Caco-2 (cell line): ENCODE data around the gene BANP. TPM values are rescaled to one million over a fixed set of nuclear protein-coding genes. Genes with fewer than 3 reads are reported as not detected.
"Not testable (repeated sequence)": the region's sequence is repeated elsewhere in the genome, so short reads cannot be mapped to it uniquely, and the experiment has no call there.

Experiments used
- BruUV-seq: library from RNA; stranded (reverse); fragments of 400-500 nt; replicated peaks from 2 replicates; lab custom pipeline; 2021; lab: Mats Ljungman, UMichigan
- CTCF ChIA-PET: fragments of 300-600 bp; sonication (Branson Sonifier 250); formaldehyde crosslinking; loops from one replicate; lab custom pipeline; 2022; ENCODE audit warnings: antibody characterized with exemption; lab: Charles Lee
- POLR2A ChIA-PET: fragments of 300-600 bp; sonication (Branson Sonifier 250); formaldehyde crosslinking; loops from one replicate; lab custom pipeline; 2022; ENCODE audit warnings: antibody characterized with exemption; lab: Charles Lee
- DNase-seq, 2 experiments: peaks; one replicate each; pipeline versions ENCODE4 v3.0.0 to v3.0.0-alpha.2; 2020 to 2022
- H3K27me3 ChIP-seq: replicated peaks from 2 replicates; pipeline ENCODE4 v1.6.0; 2011; ENCODE audit warnings: low read length; ENCODE audit not compliant: control insufficient read depth, insufficient read depth
- H3K36me3 ChIP-seq: 2 replicates; pipeline ENCODE4 v1.5.1; 2011; ENCODE audit warnings: low read length; ENCODE audit not compliant: control insufficient read depth, insufficient read depth
- H3K4me1 ChIP-seq: fragments of 250-450 bp; sonication (Bioruptor Pico); 2 replicates; pipeline ENCODE4 v1.5.1; 2020; ENCODE audit warnings: mild to moderate bottlenecking
- H3K4me3 ChIP-seq: 2 replicates; pipeline ENCODE4 v1.5.1; 2011; ENCODE audit warnings: low read depth, mild to moderate bottlenecking, control low read depth, low read length
- H3K9me3 ChIP-seq: fragments of 250-450 bp; sonication (Bioruptor Pico); 2 replicates; pipeline ENCODE4 v1.5.1; 2020; ENCODE audit warnings: mild to moderate bottlenecking, moderate library complexity
- H3K27ac Mint-ChIP-seq: one replicate; pipeline ENCODE4 v1.8.0; 2022; ENCODE audit warnings: mixed read lengths; ENCODE audit not compliant: unreplicated experiment
- H3K27me3 Mint-ChIP-seq: one replicate; pipeline ENCODE4 v1.8.0; 2022; ENCODE audit warnings: mixed read lengths; ENCODE audit not compliant: insufficient read depth, unreplicated experiment
- H3K36me3 Mint-ChIP-seq: one replicate; pipeline ENCODE4 v1.8.0; 2022; ENCODE audit warnings: mild to moderate bottlenecking, mixed read lengths; ENCODE audit not compliant: insufficient read depth, unreplicated experiment
- H3K4me1 Mint-ChIP-seq: one replicate; pipeline ENCODE4 v1.8.0; 2022; ENCODE audit warnings: low read depth, mixed read lengths; ENCODE audit not compliant: unreplicated experiment
- H3K4me3 Mint-ChIP-seq: one replicate; pipeline ENCODE4 v1.8.0; 2022; ENCODE audit warnings: mild to moderate bottlenecking, moderate library complexity, mixed read lengths; ENCODE audit not compliant: unreplicated experiment
- H3K9me3 Mint-ChIP-seq: one replicate; pipeline ENCODE4 v1.8.0; 2022; ENCODE audit warnings: mixed read lengths; ENCODE audit not compliant: unreplicated experiment
- intact Hi-C: fragments of 100-400 bp; cut with micrococcal nuclease; formaldehyde crosslinking; loops from one replicate; pipeline ENCODE4 v1.10.0; 2022; ENCODE audit not compliant: unreplicated experiment
- total RNA-seq: library from RNA; stranded (reverse); gene quantifications from 2 replicates; pipeline ENCODE4 v1.2.3, GENCODE V29; 2022

Gene BANP
- total RNA-seq, 1 experiment from 2014 or later = 44.4 TPM

DNA sequence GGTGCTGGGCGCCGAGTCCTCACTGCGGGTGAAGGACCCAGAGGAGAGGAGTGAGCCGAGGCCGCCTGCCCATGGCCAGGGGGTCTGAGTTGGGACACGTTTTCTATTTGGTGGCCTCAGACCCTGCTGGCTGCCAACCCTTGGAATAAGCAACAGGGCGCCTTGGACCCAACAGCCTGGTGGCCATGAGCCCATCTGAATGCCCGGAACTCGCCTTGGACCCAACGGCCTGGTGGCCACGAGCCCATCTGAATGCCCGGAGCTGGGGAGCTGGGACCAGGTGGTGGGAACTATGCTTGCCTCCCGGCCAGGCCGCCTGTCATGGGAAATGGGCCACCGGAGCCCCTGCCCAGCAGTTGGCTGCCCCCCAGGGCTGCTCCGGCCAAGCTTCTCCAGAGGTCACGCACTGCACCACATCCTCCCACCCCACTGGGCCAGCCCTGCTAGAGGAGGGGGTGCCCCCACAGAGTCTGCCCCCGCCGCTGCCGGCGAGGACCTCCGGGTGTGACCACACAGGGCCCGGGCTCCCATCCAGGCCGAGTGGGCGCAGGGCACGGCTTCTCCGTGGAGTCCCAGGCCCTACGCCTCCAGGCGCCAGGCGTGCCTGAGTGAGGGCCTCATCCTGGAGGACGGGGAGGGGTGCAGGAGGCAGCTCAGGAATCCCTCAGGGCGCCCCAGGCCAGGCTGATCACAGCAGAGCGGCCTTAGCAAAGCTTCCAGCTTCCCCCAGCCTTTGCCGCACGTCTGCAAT is 140.2 kb downstream of the BANP start:
- CTCF ChIA-PET, H3K27me3 Mint-ChIP-seq, H3K4me1 ChIP-seq, DNase-seq, H3K27ac Mint-ChIP-seq, H3K4me1 Mint-ChIP-seq, H3K36me3 ChIP-seq, H3K4me3 Mint-ChIP-seq, BruUV-seq, intact Hi-C loops, H3K4me3 ChIP-seq, H3K9me3 ChIP-seq, H3K27me3 ChIP-seq, POLR2A ChIA-PET, H3K36me3 Mint-ChIP-seq, H3K9me3 Mint-ChIP-seq: not testable (repeated sequence)

DNA sequence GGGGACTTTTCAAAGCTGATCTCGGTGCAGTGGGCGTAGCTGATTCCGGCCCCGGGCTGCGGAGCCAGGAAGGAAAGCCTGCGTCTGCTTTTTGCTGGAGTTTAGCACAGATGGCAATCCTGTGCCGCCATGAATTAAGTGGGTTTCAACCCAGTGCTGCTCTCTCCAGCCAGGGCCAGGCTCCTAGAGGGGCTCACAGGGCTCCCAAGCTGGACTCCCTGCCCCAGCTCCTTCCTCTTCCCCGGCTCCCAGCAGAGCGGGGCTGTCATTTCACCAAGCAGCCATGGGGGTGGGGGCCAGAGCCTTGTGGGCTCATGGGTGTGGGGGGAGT is 140.7 kb downstream of the BANP start:
- H3K27ac Mint-ChIP-seq, H3K4me1 ChIP-seq, H3K36me3 Mint-ChIP-seq, DNase-seq, CTCF ChIA-PET, BruUV-seq, H3K27me3 Mint-ChIP-seq, H3K36me3 ChIP-seq, POLR2A ChIA-PET, H3K4me3 ChIP-seq, H3K9me3 ChIP-seq, H3K4me1 Mint-ChIP-seq, H3K27me3 ChIP-seq, H3K4me3 Mint-ChIP-seq, intact Hi-C loops, H3K9me3 Mint-ChIP-seq: not testable (repeated sequence)

DNA sequence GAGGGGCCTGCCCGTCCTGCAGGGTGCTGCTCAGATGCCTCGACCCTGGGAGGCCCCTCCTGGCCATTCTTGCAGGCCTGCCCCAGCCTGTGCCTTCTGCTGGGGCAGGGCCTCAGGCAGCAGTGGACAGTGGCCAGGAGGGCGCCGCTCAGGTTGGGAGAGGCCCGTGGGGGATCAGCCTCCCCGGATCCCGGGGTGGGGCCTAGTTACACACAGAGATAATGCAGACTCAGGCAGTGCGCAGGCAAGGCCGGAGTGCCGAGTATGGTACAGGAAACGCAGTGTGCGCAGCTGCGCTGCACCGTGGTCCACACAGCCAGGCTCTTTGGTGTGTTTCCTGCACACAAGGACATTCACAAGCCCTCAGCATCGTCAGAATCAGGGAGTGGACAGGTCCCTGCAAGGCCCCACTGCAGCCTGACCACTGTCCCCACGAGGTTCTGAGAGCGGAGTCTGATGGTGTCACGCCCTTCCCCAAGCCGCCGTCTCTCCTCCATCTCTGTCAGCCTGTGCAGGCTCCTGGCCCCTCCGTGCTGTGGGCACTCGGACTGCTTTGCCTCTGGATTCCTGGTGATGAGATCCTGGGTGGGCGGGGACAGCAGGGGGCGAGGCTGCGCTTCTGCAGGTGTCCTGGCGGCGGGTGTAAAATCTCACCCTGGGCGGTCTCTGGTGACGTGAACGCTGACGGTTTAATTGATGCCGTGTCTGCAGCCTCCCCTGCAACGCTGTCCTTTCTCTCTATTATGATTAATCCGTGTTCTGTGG is 141.7 kb downstream of the BANP start:
- H3K9me3 Mint-ChIP-seq, H3K27me3 Mint-ChIP-seq, H3K4me3 ChIP-seq, BruUV-seq, H3K36me3 ChIP-seq, POLR2A ChIA-PET, H3K4me1 ChIP-seq, H3K27ac Mint-ChIP-seq, H3K9me3 ChIP-seq, H3K36me3 Mint-ChIP-seq, H3K27me3 ChIP-seq, DNase-seq, CTCF ChIA-PET, H3K4me1 Mint-ChIP-seq, H3K4me3 Mint-ChIP-seq, intact Hi-C loops: not testable (repeated sequence)

DNA sequence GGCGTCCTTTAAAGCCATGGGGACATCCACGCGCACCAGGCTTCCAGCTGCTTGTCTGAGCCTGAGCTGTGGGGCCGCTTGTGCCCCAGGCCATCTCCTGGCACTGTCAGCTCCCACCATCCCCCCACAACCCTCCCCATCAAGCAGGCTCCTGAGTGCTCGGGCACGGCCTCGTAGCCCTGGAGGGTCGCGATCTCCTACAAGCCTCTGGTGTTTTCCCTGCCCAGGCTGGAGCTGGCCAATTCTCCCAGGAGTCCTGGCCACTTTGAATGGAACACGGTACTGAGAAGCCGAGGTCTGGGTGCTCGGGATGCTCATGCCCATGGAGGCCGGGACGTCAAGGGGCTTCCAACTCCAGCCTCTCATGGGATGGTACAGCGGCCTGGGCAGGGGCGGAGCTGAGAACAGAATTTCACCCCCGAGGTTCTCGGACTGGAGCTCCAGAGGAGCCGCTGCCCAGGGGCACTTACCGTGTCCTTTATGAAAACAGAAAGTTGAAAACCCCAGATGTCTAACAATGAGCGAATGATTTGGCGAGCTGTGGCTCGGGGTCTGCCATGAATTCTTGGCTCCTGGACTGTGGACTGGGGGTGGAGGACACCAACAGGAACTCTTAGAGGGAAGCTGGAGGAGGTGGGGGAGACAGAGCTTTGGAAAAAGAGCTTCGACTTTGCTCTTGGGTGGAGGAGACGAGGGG is 142.5 kb downstream of the BANP start:
- H3K4me3 ChIP-seq, H3K36me3 Mint-ChIP-seq, POLR2A ChIA-PET, H3K9me3 ChIP-seq, H3K36me3 ChIP-seq, H3K27me3 Mint-ChIP-seq, H3K27ac Mint-ChIP-seq, H3K4me3 Mint-ChIP-seq, H3K9me3 Mint-ChIP-seq, intact Hi-C loops, H3K4me1 Mint-ChIP-seq, H3K27me3 ChIP-seq, BruUV-seq, H3K4me1 ChIP-seq, CTCF ChIA-PET, DNase-seq: not testable (repeated sequence)

DNA sequence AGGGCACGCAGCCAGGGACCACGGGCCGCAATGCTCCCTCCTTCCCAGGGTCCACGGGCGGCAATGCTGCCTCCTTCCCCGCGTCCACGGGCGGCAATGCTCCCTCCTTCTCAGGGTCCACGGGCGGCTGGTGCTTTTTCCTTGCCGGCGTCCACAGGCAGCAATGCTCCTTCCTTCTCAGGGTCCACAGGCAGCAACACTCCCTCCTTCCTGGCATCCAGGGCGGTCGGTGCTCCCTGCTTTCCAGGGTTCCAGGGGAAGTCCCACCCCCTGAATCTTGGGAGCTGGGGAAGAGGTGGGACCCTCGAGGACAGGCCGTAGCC is 143.0 kb downstream of the BANP start:
- BruUV-seq, H3K4me1 Mint-ChIP-seq, H3K4me1 ChIP-seq, DNase-seq, H3K4me3 Mint-ChIP-seq, H3K9me3 Mint-ChIP-seq, H3K36me3 ChIP-seq, H3K27ac Mint-ChIP-seq, H3K27me3 ChIP-seq, CTCF ChIA-PET, H3K4me3 ChIP-seq, H3K27me3 Mint-ChIP-seq, H3K9me3 ChIP-seq, H3K36me3 Mint-ChIP-seq, POLR2A ChIA-PET, intact Hi-C loops: not testable (repeated sequence)

DNA sequence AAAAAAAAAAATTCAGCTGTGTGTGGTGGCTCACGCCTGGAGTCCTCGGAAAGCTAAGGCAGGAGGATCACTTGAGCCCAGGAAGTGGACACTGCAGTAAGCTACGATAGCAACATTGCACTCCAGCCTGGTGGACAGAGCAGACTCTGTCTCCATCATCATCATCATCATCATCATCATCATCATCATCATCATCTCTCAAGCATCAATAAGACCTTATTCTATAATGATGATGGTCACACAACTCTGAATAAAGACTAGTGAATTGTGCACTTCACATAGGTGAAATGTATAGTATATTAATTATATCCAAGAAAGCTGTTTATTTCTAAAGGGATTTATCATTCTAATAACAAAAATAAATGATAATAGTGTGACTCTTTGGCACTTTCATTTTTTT is 143.7 kb downstream of the BANP start:
- DNase-seq, H3K27ac Mint-ChIP-seq, H3K4me1 Mint-ChIP-seq, H3K4me1 ChIP-seq, H3K27me3 ChIP-seq, H3K4me3 ChIP-seq, H3K4me3 Mint-ChIP-seq, H3K27me3 Mint-ChIP-seq, CTCF ChIA-PET, BruUV-seq, H3K9me3 Mint-ChIP-seq, H3K36me3 ChIP-seq, H3K36me3 Mint-ChIP-seq, intact Hi-C loops, H3K9me3 ChIP-seq, POLR2A ChIA-PET: not testable (repeated sequence)
